ENCODE measurements around the gene MMS19. TPM values are rescaled to one million over a fixed set of nuclear protein-coding genes. Genes with fewer than 3 reads are reported as not detected.

Gene MMS19
- polyA plus RNA-seq, 2 donors, result 37.8 to 45.1 TPM

- H3K4me3 ChIP-seq (ENCODE audit: low read depth in 1 of 2, low read length in 2 of 2), result no peak overlapping the region
- H3K27ac ChIP-seq (ENCODE audit: low read depth in 2 of 2, low read length in 1 of 2), result no peak overlapping the region
- H3K36me3 ChIP-seq (ENCODE audit: control insufficient read depth in 2 of 2, insufficient read depth in 2 of 2, low read length in 1 of 2), result no peaks in the 10 kb centered on the region
- H3K27me3 ChIP-seq (ENCODE audit: control insufficient read depth in 1 of 2, insufficient read depth in 2 of 2, low read length in 2 of 2), result peaks cover 0 to 2% of the 10 kb centered on the region in 2 donors
- H3K4me1 ChIP-seq (ENCODE audit: control insufficient read depth in 2 of 2, insufficient read depth in 2 of 2, low read length in 1 of 2), result no peaks in the 10 kb centered on the region
- 80 to 88% methylated on average over 1 of the region's 1 CpG for WGBS, 2 donors
- no peaks in the 10 kb centered on the region for H3K9me3 ChIP-seq (ENCODE audit: control insufficient read depth in 2 of 2, insufficient read depth in 1 of 2, low read depth in 1 of 2, low read length in 1 of 2)
These were observed 6.9 kb upstream of the MMS19 start for GRCh38 chr10:97505152-97505551.

DNA sequence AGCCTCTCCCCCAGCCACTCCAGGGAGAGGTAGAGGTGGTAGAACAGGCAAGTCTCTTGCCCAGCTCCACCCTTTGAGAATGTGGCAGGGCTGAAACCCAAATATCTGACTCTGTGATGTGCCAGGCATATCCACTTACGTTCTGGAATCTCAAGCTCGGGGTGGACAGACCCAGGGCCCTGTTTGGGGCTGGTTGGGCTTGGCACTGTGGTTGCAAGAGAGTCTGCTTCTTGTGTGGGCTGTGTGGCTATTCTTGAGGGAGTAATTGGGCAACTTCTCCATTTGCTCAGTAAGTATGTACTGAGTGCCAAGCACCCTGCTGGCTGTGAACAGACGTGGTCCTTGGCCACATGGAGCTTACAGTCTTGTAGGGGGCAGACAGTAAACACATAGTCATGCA, 5.2 kb upstream of the MMS19 start:
- WGBS, 2 donors, result 61 to 75% methylated on average over 3 of the region's 3 CpGs

DNA sequence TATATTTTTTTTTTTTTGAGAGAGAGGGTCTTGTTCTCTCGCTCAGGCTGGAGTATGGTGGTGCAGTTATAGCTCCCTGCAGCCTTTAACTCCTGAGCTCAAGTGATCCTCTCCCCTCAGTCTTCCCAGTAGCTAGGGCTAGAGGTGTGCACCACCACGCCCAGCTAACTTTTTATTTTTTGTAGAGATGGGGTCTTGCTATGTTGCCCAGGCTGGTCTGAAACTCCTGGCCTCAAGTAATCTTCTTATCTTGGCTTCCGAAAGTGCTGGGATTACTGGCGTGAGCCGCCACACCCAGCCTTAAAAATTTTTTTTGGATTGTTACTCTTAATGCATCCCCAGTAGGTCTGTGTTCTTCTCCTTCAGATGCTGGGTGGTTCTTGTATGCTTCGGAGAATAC, 4.7 kb upstream of the MMS19 start:
- no peak overlapping the region for H3K27ac ChIP-seq (ENCODE audit: low read depth in 2 of 2, low read length in 1 of 2)
- no peaks in the 10 kb centered on the region for H3K4me1 ChIP-seq (ENCODE audit: control insufficient read depth in 2 of 2, insufficient read depth in 2 of 2, low read length in 1 of 2)
- H3K27me3 ChIP-seq (ENCODE audit: control insufficient read depth in 1 of 2, insufficient read depth in 2 of 2, low read length in 2 of 2), result peaks cover 0 to 2% of the 10 kb centered on the region in 2 donors
- H3K4me3 ChIP-seq (ENCODE audit: low read depth in 1 of 2, low read length in 2 of 2), result no peak overlapping the region
- H3K9me3 ChIP-seq (ENCODE audit: control insufficient read depth in 2 of 2, insufficient read depth in 1 of 2, low read depth in 1 of 2, low read length in 1 of 2), result no peaks in the 10 kb centered on the region
- WGBS, 2 donors, result 84 to 90% methylated on average over 6 of the region's 6 CpGs
- no peaks in the 10 kb centered on the region for H3K36me3 ChIP-seq (ENCODE audit: control insufficient read depth in 2 of 2, insufficient read depth in 2 of 2, low read length in 1 of 2)

More for the DNA sequence above, 5.2 kb upstream of the MMS19 start:
- Histone ChIP-seq H3K4me3 (ENCODE audit: low read depth in 1 of 2, low read length in 2 of 2) (no peak overlapping the region), H3K36me3 (ENCODE audit: control insufficient read depth in 2 of 2, insufficient read depth in 2 of 2, low read length in 1 of 2) (no peaks in the 10 kb centered on the region), H3K27ac (ENCODE audit: low read depth in 2 of 2, low read length in 1 of 2) (no peak overlapping the region), H3K27me3 (ENCODE audit: control insufficient read depth in 1 of 2, insufficient read depth in 2 of 2, low read length in 2 of 2) (peaks cover 0 to 2% of the 10 kb centered on the region in 2 donors), H3K4me1 (ENCODE audit: control insufficient read depth in 2 of 2, insufficient read depth in 2 of 2, low read length in 1 of 2) (no peaks in the 10 kb centered on the region), H3K9me3 (ENCODE audit: control insufficient read depth in 2 of 2, insufficient read depth in 1 of 2, low read depth in 1 of 2, low read length in 1 of 2) (no peaks in the 10 kb centered on the region)

GRCh38 chr10:97500297-97500575, 2.0 kb upstream of the MMS19 start:
- H3K4me1 ChIP-seq (ENCODE audit: control insufficient read depth in 2 of 2, insufficient read depth in 2 of 2, low read length in 1 of 2), result peaks cover 0 to 3% of the 10 kb centered on the region in 2 donors
- no peaks in the 10 kb centered on the region for H3K27me3 ChIP-seq (ENCODE audit: control insufficient read depth in 1 of 2, insufficient read depth in 2 of 2, low read length in 2 of 2)
- WGBS, 2 donors, result 79 to 82% methylated on average over 2 of the region's 2 CpGs
- no peak overlapping the region for H3K27ac ChIP-seq (ENCODE audit: low read depth in 2 of 2, low read length in 1 of 2)
- H3K9me3 ChIP-seq (ENCODE audit: control insufficient read depth in 2 of 2, insufficient read depth in 1 of 2, low read depth in 1 of 2, low read length in 1 of 2), result no peaks in the 10 kb centered on the region
- H3K4me3 ChIP-seq (ENCODE audit: low read depth in 1 of 2, low read length in 2 of 2), result peak overlapping the region in 1 of 2 donors; percentile 74
- no peaks in the 10 kb centered on the region for H3K36me3 ChIP-seq (ENCODE audit: control insufficient read depth in 2 of 2, insufficient read depth in 2 of 2, low read length in 1 of 2)

DNA sequence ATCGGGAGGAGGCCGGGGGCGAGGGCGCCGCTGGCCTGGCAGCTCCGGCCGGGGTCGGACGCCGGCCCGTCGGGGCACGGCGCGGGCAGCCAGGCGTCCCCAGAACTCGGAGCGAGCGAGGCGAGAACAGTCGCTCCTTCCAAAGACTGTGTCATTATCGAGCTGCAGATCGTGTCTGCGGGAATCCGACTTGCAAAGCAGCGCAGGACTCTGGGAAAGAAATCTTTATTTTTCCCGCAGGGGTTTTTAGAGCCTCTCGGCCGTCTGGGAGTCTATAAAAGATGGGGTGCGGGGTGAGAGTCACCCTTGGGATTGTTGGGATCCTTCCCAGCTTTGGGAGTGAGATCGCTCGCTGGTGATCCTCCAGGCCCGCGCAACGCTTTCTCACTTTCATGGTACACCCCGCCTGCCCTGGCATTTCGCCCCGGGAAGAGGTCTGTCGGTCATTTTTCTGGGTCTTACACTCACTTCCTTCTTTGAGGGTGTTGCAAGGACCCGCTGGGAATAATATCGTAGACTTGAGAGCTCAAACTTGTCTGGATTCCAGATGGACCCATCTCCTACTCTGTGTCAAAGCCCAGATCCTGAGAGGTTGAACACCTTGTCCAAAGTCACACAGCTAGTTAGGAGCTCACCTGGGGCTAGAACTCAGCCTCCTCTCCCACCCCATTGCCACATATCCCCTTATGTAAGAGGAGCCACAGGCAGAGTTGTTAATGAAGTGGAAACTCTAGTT, 1.5 kb upstream of the MMS19 start:
- H3K27me3 ChIP-seq (ENCODE audit: control insufficient read depth in 1 of 2, insufficient read depth in 2 of 2, low read length in 2 of 2), result no peaks in the 10 kb centered on the region
- no peaks in the 10 kb centered on the region for H3K36me3 ChIP-seq (ENCODE audit: control insufficient read depth in 2 of 2, insufficient read depth in 2 of 2, low read length in 1 of 2)
- peak overlapping the region; percentile 85 to 92 for H3K27ac ChIP-seq (ENCODE audit: low read depth in 2 of 2, low read length in 1 of 2)
- no peaks in the 10 kb centered on the region for H3K9me3 ChIP-seq (ENCODE audit: control insufficient read depth in 2 of 2, insufficient read depth in 1 of 2, low read depth in 1 of 2, low read length in 1 of 2)
- peak overlapping the region; percentile 74 to 84 for H3K4me3 ChIP-seq (ENCODE audit: low read depth in 1 of 2, low read length in 2 of 2)
- 1% methylated on average over 41 of the region's 41 CpGs for WGBS, 2 donors
- H3K4me1 ChIP-seq (ENCODE audit: control insufficient read depth in 2 of 2, insufficient read depth in 2 of 2, low read length in 1 of 2), result peaks cover 0 to 6% of the 10 kb centered on the region in 2 donors

- H3K9me3 ChIP-seq (ENCODE audit: control insufficient read depth in 2 of 2, insufficient read depth in 1 of 2, low read depth in 1 of 2, low read length in 1 of 2), result no peaks in the 10 kb centered on the region
- WGBS, 2 donors, result 1% methylated on average over 50 to 66 of the region's 66 CpGs
- H3K27me3 ChIP-seq (ENCODE audit: control insufficient read depth in 1 of 2, insufficient read depth in 2 of 2, low read length in 2 of 2), result no peaks in the 10 kb centered on the region
- no peaks in the 10 kb centered on the region for H3K36me3 ChIP-seq (ENCODE audit: control insufficient read depth in 2 of 2, insufficient read depth in 2 of 2, low read length in 1 of 2)
- H3K4me1 ChIP-seq (ENCODE audit: control insufficient read depth in 2 of 2, insufficient read depth in 2 of 2, low read length in 1 of 2), result peaks cover 0 to 6% of the 10 kb centered on the region in 2 donors
- H3K4me3 ChIP-seq (ENCODE audit: low read depth in 1 of 2, low read length in 2 of 2), result peak within 1 kb of the TSS; percentile 74 to 84
- H3K27ac ChIP-seq (ENCODE audit: low read depth in 2 of 2, low read length in 1 of 2), result peak within 1 kb of the TSS; percentile 86 to 92
These were observed 779 bp upstream of the MMS19 start, which contains the start of gene UBTD1 for GRCh38 chr10:97498841-97499560. TSS of gene UBTD1 (plus strand) at chr10:97498924. CDS start at chr10:97499204, 280 bp downstream.

DNA sequence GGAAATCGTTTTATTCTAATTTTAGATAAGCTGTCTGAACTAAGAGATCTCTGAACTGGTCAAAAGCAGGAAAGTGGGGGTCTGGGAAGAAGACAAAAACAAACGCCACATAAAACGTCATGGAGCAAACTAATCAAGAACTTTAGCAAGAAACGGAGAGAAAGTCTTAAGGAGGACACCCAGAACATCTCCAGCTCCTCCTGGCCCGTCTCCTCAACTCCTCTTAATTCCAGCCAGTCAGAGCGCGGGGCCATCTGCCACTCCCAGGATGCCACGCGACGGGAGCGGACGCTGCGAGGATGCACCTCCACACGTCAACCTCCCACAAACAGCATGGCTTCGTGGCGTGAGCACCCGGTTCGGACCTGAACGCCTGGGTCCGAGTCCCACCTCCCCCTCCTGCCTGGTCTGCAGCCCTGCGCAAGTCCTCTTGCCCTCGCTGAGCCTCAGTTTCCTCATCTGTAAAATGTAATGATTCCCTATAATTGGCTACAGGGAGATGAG, 598 bp downstream of the MMS19 start:
- 0% methylated on average over 22 of the region's 22 CpGs for WGBS, 2 donors
- H3K27ac ChIP-seq (ENCODE audit: low read depth in 2 of 2, low read length in 1 of 2), result peak overlapping the region; percentile 86 to 92
- H3K4me1 ChIP-seq (ENCODE audit: control insufficient read depth in 2 of 2, insufficient read depth in 2 of 2, low read length in 1 of 2), result peaks cover 0 to 6% of the 10 kb centered on the region in 2 donors

DNA sequence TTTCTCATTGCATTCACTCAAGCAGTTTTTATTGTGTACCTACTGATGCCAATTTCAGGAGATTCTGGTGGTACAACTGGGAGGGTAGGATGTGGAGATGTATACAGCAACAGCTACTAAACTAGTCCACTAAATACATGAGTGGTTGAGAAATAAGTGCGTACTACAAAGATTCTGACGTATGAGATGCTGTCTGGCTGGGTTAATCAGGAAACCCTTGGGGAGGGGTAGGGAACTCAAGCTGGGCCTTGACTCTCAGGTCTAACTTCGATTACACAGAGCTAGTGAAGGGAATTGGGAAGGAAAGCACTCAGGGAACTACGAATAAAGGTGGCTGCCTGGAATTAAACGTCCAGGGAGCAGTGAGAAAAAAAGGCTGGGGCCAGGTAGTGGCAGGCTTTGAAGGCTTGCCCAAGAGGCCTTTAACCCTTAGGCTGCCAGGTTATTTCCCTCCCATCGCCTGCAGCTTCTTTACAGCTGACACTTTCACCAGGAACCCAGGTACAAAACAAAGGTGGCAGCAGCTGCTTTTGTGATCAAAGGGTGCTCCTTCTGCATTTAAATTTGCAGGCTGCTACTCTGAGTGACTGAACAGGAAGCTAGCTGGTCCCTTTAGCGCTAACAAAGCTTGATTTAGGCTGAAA, 3.2 kb downstream of the MMS19 start:
- Histone ChIP-seq H3K4me1 (ENCODE audit: control insufficient read depth in 2 of 2, insufficient read depth in 2 of 2, low read length in 1 of 2) (peaks cover 0 to 6% of the 10 kb centered on the region in 2 donors), H3K36me3 (ENCODE audit: control insufficient read depth in 2 of 2, insufficient read depth in 2 of 2, low read length in 1 of 2) (no peaks in the 10 kb centered on the region), H3K4me3 (ENCODE audit: low read depth in 1 of 2, low read length in 2 of 2) (no peak overlapping the region), H3K27ac (ENCODE audit: low read depth in 2 of 2, low read length in 1 of 2) (peak overlapping the region; percentile 1 to 43), H3K9me3 (ENCODE audit: control insufficient read depth in 2 of 2, insufficient read depth in 1 of 2, low read depth in 1 of 2, low read length in 1 of 2) (no peaks in the 10 kb centered on the region), H3K27me3 (ENCODE audit: control insufficient read depth in 1 of 2, insufficient read depth in 2 of 2, low read length in 2 of 2) (no peaks in the 10 kb centered on the region)
- WGBS, 2 donors, result 25 to 32% methylated on average over 7 of the region's 7 CpGs

More for the DNA sequence above, 598 bp downstream of the MMS19 start:
- no peaks in the 10 kb centered on the region for H3K27me3 ChIP-seq (ENCODE audit: control insufficient read depth in 1 of 2, insufficient read depth in 2 of 2, low read length in 2 of 2)
- no peaks in the 10 kb centered on the region for H3K36me3 ChIP-seq (ENCODE audit: control insufficient read depth in 2 of 2, insufficient read depth in 2 of 2, low read length in 1 of 2)
- H3K4me3 ChIP-seq (ENCODE audit: low read depth in 1 of 2, low read length in 2 of 2), result peak overlapping the region; percentile 74 to 84
- H3K9me3 ChIP-seq (ENCODE audit: control insufficient read depth in 2 of 2, insufficient read depth in 1 of 2, low read depth in 1 of 2, low read length in 1 of 2), result no peaks in the 10 kb centered on the region

- Histone ChIP-seq H3K9me3 (ENCODE audit: control insufficient read depth in 2 of 2, insufficient read depth in 1 of 2, low read depth in 1 of 2, low read length in 1 of 2) (no peaks in the 10 kb centered on the region), H3K4me1 (ENCODE audit: control insufficient read depth in 2 of 2, insufficient read depth in 2 of 2, low read length in 1 of 2) (peaks cover 0 to 6% of the 10 kb centered on the region in 2 donors), H3K36me3 (ENCODE audit: control insufficient read depth in 2 of 2, insufficient read depth in 2 of 2, low read length in 1 of 2) (no peaks in the 10 kb centered on the region), H3K27me3 (ENCODE audit: control insufficient read depth in 1 of 2, insufficient read depth in 2 of 2, low read length in 2 of 2) (no peaks in the 10 kb centered on the region), H3K27ac (ENCODE audit: low read depth in 2 of 2, low read length in 1 of 2) (peak overlapping the region in 1 of 2 donors; percentile 4), H3K4me3 (ENCODE audit: low read depth in 1 of 2, low read length in 2 of 2) (no peak overlapping the region)
- WGBS, 2 donors, result 43 to 47% methylated on average over 2 of the region's 2 CpGs
These were observed 4.1 kb downstream of the MMS19 start for GRCh38 chr10:97494151-97494550.

Measured in esophagus (tissue), 2 donors.